ENCODE data around the gene ARL14.

GRCh38 chr3:160671995-160672394 lies 5.0 kb upstream of the ARL14 start:
- TF ChIP-seq CTCF (IDR thresholded peaks at IDR 0.05) = no peak
- TF ChIP-seq POLR2A (IDR thresholded peaks at IDR 0.05) = no peak
- no peak for TF ChIP-seq POLR2AphosphoS5 (IDR thresholded peaks at IDR 0.05)
